Right ventricle myocardium superior (tissue), 1 donor: ENCODE measurements around the gene KRTAP10-9. TPM values are rescaled to one million over a fixed set of nuclear protein-coding genes. Genes with fewer than 3 reads are reported as not detected.
"Not testable (repeated sequence)": the region's sequence is repeated elsewhere in the genome, so short reads cannot be mapped to it uniquely, and the experiment has no call there.

Experiments
- ATAC-seq: fragments of 200-7000 bp; cut with Tn5 transposase; one replicate; pipeline ENCODE4 v1.9.1; 2020; ENCODE audit warnings: mild to moderate bottlenecking; ENCODE audit not compliant: poor library complexity
- DNase-seq: peaks from one replicate; pipeline ENCODE4 v3.0.0-alpha.2; 2020
- intact Hi-C: fragments of 100-400 bp; cut with DNase I; formaldehyde crosslinking; loops from one replicate; pipeline ENCODE4 v1.11.2; 2022
- total RNA-seq: library from RNA; stranded (reverse); fragmentation: NEBNext Ultra II Directional; extraction: Animal tissue kit (Norgen Biotek cat#: 25700); gene quantifications from one replicate; pipeline ENCODE4 v1.2.1, GENCODE V29; 2021
- donor health status: DM: no; HTN: yes; CAD: no; lungs with severe emphysema.

Gene KRTAP10-9
- total RNA-seq, 1 donor from 2014 or later, result not detected

DNA sequence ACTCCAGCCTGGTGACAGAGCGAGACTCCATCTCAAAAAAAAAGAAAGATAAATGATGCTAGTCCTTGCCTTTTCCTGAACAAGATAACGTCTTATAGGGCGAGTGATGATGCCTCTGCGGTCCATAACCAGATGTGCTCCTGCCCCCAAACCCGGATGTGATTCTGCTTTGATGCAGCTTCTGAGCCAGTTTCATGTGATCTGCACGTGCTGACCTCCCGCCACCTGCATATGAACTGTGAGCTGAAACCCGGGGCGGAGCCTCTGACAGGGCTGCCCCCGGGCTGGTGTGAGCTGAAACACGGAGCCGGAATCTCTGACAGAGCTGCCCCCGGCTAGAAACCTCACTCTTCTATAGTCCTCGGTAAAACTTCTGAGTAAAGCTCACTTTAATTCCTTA lies 26.2 kb downstream of the KRTAP10-9 start:
- ATAC-seq (no peak), DNase-seq (no peak)
- intact Hi-C loops, result no loop called here

DNA sequence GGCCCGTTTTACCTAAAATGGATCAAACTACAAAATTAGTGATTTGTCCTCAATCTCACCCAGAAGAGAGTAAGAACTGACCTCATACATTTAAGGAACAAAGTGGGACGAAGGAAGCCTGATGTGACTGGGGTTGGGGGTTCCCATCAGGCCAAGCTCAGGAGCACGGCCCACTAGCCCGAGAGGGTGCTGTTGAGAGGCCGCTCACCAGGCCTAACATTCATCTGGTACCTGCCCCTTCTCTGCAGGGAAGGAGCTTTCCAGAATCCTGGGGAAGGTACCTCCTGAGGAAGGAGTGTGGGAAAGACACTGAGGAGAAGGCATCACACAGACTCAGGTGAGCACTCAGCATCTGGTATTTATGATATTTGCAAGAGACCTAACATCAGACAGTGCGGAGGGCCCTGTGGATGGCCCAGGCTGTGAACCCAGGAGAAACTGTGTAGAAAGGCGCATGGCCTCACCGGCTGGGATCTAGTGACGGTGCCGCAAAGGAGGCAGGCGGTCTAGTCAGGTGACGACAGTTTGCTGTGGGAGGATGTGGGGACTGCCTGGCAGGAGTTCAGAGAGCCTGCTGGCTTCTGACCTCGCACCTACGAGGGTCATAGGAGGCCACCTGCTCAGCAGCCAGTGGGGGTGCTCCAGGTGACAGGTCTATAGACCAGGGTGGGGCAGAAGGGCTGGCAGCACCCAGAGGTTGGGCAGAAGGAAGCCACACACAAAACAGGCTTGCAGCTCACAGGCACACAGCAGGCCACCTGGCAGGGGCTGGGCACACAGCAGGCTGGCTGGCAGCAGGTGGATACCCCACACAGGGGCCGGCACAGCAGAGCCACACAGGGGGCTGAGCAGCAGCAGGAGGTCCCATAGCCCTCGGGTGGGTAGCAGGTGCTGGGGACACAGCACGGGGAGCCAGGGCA lies 27.0 kb downstream of the KRTAP10-9 start:
- no peak for DNase-seq
- intact Hi-C loops, result no loop called here
- ATAC-seq, result no peak

DNA sequence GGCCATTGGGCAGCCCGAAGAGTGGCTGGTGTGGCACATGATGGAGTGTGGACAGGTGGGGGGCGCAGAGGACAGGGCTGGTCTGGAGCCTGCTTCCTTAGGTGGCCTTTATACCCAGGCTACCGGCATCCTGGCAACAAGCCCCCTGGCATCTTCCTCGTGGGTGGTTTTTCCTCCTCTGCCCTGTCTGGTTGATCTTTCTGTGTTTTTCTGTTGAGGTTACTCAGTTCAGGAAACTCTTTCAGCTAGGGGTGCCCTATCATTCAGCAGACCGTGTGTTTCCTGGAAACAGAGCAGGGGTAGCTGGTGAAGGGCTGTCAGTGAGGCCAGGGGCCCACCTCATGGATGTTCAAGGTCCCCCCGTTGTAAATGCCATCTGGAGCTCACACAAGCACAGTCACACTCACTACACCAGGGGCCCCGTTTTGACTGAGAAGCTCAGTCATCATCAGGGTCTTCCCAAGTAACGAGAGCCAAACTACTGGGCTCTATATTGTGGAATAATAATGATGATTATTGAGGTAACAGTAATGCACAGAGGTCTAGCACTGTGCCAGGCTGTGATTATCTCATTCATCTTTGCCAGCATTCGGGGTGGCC lies 27.8 kb downstream of the KRTAP10-9 start, which contains the start of gene KRTAP12-4:
KRTAP12-4 (minus strand) TSS at position 84 of the 600 bp plus-strand sequence; CDS start at position 39, 45 bp downstream.
- DNase-seq, result no peak
- intact Hi-C loops, result no loop called here
- no peak for ATAC-seq

DNA sequence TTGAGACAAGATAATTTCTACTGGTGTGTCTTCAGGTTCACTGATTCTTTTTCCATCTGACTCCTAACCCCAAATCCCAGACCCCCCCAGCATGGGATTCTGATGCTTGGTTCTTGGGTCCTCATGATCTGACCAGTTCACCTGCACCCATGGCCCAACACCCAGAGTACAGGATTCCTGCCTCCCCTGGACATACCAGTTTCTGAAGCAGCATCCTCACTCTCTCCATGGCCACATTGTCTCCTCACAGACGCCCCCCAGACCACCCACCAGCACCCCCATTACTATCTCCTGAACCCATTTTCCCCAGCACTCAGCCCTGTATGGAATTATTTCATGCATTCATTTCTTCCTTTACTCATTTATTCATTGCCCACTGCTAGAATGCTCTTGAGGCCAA lies 30.0 kb downstream of the KRTAP10-9 start:
- intact Hi-C loops, result no loop called here
- DNase-seq (no peak), ATAC-seq (no peak)

DNA sequence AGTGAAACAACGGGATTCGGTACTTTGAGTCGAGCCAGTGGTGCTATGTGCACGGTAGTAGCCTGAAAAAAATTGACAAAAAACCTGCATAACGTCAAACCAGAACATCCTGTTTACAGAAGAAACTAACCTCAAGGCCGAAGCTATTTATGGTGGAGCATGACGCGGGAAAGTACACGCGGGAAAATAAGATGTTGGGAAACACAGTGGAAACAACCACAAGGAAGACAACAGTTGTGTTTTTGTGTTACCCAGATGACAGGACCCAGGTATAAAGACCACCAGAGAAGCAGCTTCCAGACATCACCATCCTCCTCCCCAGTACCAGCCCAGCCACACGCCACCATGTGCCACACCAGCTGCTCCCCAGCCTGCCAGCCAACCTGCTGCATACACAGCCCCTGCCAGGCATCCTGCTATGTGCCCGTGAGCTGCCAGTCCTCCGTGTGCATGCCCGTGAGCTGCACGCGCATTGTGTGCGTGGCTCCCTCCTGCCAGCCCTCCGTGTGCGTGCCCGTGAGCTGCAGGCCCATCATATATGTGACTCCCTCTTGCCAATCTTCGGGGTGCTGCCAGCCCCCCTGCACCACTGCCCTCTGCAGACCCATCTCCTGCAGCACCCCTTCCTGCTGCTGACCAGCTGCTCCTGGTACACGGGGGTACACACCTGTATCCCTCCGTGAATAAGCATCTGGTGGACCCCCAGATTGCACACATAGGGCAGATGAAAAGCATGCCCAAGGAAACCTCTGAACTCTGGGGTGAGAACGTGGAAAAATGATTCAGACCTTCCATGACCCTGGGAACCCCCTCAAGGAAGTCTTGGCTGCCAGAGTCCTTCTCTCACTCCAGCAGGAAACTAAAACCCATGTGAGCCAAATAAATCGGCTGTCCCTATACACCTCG lies 31.0 kb downstream of the KRTAP10-9 start, which contains the start of gene KRTAP12-3:
KRTAP12-3 (plus strand) TSS at position 298 of the 906 bp plus-strand sequence; CDS start at position 346, 48 bp downstream.
- intact Hi-C loops, result no loop called here
- ATAC-seq (no peak), DNase-seq (no peak)

DNA sequence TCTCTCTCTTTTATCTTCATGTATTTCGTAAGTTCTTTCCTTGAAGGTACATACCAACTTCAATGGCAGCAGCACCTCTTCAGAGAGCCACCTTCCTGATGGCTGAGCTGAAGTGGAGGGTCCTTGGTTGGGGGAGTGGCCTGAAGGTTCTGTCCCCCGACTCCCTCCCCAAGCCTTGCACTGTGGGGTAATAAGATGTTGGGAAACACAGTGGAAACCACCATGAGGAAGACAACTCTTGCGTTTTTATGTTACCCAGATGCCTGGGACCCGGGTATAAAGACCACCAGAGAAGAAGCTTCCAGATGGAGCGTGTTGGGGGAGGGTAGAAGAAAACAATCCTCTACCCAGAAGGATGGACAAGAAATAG lies 31.6 kb downstream of the KRTAP10-9 start:
- DNase-seq (no peak), ATAC-seq (no peak)
- intact Hi-C loops, result no loop called here

DNA sequence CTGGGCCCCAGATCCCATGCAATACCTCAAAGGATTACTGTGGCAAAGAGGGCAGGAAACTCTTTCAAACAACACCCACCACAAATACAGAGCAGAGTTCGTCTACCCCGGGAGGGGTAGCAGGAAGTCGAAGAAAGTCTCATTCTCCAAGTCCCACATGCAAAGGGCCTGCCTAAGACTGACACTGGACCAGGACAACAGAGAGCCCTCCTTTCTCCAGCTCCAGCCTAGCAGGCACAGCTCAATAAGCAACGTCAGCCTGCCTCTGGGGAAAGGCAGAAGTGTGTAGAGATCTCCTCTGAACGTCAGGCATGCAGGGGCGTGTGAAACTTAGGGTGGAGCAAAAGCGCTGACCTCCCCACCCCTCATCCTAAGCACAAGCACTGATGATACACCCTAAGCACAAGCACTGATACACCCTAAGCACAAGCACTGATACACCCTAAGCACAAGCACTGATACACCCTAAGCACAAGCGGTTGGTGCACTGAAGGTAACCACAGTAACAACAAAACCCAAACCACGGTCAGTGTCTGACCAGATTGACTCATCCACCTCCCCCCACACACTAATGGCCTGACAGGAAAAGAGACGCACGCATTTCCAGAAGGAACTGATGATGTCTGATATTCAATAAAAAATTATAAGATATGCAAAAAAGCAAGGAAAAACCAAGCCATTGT lies 32.2 kb downstream of the KRTAP10-9 start:
- no peak for DNase-seq
- ATAC-seq, result no peak
- intact Hi-C loops, result no loop called here

DNA sequence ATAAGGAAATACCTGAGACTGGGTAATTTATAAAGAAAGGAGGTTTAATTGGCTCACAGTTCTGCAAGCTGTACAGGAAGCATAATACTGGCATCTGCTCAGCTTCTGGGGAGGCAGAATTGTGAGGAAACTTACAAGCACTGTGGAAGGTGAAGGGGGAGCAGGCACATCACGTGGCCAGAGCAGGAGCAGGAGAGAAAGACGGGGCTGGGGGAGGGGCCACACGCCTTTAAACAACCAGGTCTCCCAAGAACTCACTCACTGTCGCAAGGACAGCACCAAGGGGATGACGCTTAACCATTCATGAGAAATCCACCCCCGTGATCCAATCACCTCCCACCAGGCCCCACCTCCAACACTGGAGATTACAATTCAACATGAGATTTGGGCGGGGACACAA lies 34.7 kb downstream of the KRTAP10-9 start:
- DNase-seq, ATAC-seq, intact Hi-C loops: not testable (repeated sequence)

DNA sequence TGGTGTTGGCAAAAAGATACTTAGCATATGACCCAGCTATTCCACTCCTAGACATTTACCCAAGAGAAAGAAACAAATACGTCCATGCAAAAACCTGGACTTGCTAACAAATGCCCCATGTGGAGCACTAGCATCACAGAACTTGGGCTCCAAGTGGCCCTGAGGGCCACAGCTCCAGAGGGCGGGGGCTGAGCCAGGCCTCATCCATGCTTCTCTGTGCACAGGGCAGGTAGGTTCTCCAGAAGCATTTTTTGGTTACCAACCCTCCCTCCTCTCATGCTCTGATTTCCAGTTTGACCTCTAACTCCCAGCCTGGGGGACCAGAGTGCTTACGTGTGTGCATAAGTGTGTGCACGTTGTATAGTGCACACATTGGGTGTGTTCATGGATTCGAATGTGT lies 37.8 kb downstream of the KRTAP10-9 start:
- DNase-seq (no peak), ATAC-seq (no peak)
- intact Hi-C loops, result no loop called here

DNA sequence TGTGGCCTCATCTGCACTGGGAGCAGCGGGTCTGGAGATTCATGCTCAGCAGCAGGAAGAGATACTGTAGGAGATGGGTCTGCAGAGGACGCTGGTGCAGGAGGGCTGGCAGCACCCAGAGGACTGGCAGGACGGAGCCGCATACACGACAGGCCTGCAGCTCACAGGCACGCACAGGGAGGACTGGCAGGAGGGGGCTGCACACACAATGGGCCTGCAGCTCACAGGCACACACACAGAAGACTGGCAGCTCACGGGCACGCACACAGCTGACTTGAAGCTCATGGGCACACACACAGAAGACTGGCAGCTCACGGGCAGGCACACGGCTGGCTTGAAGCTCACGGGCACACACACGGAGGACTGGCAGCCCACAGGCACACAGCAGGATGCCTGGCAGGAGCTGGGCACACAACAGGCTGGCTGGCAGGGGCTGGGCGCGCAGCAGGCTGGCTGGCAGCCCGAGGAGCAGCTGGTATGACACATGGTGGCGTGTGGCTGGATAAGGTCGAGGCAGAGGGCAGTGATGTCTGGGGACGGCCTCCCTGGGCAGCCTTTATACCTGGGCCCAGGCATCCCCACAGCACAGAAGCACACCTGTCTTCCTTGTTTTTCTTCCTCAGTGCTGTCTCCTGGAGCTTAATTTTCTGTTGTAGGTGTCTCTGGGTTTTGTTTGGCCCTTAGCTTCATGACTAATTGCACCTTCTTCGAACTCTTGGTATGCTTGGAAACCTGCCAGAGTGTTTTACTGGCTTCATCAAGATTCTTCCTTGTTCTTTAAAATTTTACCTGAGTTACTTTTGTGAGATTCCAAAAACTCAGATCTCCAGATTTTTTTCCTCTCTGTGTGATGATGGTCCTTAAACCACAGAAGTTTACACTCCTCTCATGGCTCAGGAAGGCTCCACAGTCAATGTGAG lies 39.8 kb downstream of the KRTAP10-9 start, which contains the start of gene KRTAP12-2:
KRTAP12-2 (minus strand) TSS at position 527 of the 920 bp plus-strand sequence; CDS start at position 486, 41 bp downstream.
- peak; percentile 86 for ATAC-seq
- peak; percentile 56 for DNase-seq
- intact Hi-C loops, result no loop called here

DNA sequence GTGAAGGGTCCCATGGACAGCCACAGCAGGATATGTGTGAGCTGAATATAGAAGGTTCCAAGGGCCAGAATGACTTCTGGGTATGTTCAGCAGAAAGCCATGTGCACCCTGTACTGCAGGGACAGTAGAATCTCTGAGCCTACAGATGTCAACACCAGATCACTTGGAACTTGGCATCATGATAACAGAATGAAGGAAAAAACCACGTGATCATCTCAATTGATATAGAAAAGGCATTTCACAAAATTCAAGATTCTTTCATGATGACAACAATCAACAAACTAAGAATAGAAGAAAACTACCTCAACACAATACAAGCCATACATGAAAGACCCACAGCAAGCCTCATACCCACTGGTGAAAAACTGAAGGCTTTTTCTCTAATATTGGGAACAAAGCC lies 40.7 kb downstream of the KRTAP10-9 start:
- intact Hi-C loops, result no loop called here
- ATAC-seq, result no peak
- no peak for DNase-seq

DNA sequence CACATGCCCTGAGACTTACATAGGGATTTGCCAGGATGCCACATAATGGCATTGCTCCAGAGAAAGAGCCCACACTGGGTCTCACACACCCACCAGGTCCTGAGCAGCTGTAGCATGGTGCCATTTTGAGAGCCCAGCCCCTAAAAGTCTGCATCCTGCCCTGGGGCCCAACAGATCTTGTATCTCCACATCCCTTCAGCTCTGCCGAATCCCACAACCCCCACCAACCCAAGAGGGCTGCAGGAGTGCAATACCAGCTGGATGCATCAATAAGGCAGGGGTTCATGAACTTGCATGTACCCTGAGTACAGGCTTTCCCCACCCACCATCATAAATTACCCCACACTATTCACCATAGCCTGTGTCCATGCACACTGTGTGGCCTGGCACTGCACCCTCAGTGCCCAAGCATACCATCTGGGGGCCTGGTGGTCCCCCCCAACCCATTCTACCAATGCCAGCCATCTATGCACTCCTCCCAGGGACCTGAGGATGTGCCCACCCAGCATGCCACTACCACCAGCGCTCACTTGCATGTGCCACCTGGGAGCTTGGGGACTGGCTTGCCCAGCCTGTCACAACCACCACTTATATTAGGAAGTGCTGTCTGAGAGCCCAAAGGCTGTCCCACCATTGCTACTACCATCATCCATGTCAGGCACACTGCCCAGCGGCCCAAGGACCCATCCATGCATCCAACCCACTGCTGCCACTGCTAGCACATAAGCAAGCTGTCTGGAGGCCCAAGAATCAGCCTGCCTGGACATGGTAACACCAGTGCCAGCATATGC lies 43.9 kb downstream of the KRTAP10-9 start:
- DNase-seq, result no peak

DNA sequence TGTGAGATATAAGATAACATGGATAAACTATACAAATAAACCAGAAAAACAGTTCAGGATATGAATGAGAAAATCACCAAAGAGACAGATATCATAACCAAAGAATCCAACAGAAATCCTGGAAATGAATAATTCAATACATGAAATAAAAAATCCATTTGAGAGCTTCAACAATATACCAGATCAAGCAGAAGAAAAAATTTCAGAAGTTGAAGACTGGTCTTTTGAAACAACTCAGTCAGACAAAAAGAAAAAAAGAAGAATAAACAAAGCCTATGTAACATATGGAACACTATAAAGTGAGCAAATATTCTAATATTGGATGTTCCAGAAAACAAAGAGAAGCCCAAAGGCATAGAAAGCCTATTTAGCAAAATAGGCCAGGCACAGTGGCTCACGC lies 45.0 kb downstream of the KRTAP10-9 start:
- DNase-seq (no peak), ATAC-seq (no peak)
- intact Hi-C loops, result no loop called here

More for the DNA sequence above, 43.9 kb downstream of the KRTAP10-9 start:
- no peak for ATAC-seq
- intact Hi-C loops, result no loop called here

DNA sequence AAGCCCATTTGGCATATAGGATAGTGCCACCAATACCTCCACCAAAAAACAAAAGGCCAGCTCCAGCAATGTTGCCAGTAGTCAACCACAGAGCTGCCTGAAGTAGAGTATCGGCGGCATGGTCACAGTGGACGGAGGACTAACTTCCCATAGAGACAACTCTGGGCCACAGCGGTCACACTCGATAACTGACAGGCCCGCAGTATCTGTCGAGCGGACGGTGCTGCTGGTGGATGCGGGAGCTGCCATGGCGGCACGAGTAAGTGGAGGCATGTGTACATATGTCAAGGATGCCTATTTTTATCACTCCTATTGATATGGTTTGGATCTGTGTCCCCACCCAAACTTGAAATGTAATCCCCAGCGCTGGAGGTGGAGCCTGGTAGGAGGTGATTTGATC lies 51.0 kb downstream of the KRTAP10-9 start:
- ATAC-seq, result no peak
- no peak for DNase-seq
- intact Hi-C loops, result no loop called here
